Trophoblast cell (in vitro differentiated cells and primary cell): Measurements from ENCODE around the gene CCDC24. TPM values are rescaled to one million over a fixed set of nuclear protein-coding genes. Genes with fewer than 3 reads are reported as not detected.

Experiments used
- DNase-seq, 2 donors: peaks; one replicate each; pipeline ENCODE4 v3.0.0-alpha.2; 2016
- H2AFZ ChIP-seq: 2 replicates; pipeline ENCODE4 v1.6.1; 2013; ENCODE audit warnings: low read length, moderate library complexity, mild to moderate bottlenecking; ENCODE audit not compliant: insufficient read depth, poor library complexity
- H2AK5ac ChIP-seq: 2 replicates; pipeline ENCODE4 v1.6.1; 2013; ENCODE audit warnings: mild to moderate bottlenecking, low read length
- H2BK120ac ChIP-seq: 2 replicates; pipeline ENCODE4 v1.6.1; 2013; ENCODE audit warnings: low read length, mild to moderate bottlenecking, moderate library complexity; ENCODE audit not compliant: insufficient read depth, poor library complexity
- H2BK12ac ChIP-seq: 2 replicates; pipeline ENCODE4 v1.6.1; 2013; ENCODE audit warnings: mild to moderate bottlenecking, low read length, moderate library complexity
- H2BK5ac ChIP-seq: 2 replicates; pipeline ENCODE4 v1.6.1; 2013; ENCODE audit warnings: low read length, low read depth, moderate library complexity, mild to moderate bottlenecking; ENCODE audit not compliant: poor library complexity
- H3K14ac ChIP-seq: 2 replicates; pipeline ENCODE4 v1.6.1; 2013; ENCODE audit warnings: mild to moderate bottlenecking, low read length
- H3K18ac ChIP-seq: 2 replicates; pipeline ENCODE4 v1.6.1; 2013; ENCODE audit warnings: mild to moderate bottlenecking, low read length
- H3K23ac ChIP-seq: 2 replicates; pipeline ENCODE4 v1.6.1; 2013; ENCODE audit warnings: low read length
- H3K27ac ChIP-seq: 2 replicates; pipeline ENCODE4 v1.5.1; 2013; ENCODE audit warnings: low read depth, mild to moderate bottlenecking, inconsistent platforms, low read length, moderate library complexity
- H3K27me3 ChIP-seq: 2 replicates; pipeline ENCODE4 v1.6.1; 2013; ENCODE audit warnings: inconsistent platforms, mild to moderate bottlenecking, low read length, moderate library complexity; ENCODE audit not compliant: insufficient read depth
- H3K36me3 ChIP-seq, 2 experiments: 1 replicate in 1 of 2; 2 replicates in 1 of 2; pipeline ENCODE4 v1.6.1; 2013; ENCODE audit warnings: low read length in 2 of 2, mild to moderate bottlenecking in 2 of 2, moderate library complexity in 1 of 2; ENCODE audit not compliant: insufficient read depth in 2 of 2, control insufficient read depth in 1 of 2
- H3K4ac ChIP-seq: 2 replicates; pipeline ENCODE4 v1.6.1; 2013; ENCODE audit warnings: low read depth, mild to moderate bottlenecking, low read length, moderate library complexity
- H3K4me1 ChIP-seq, 2 experiments: 1 replicate in 1 of 2; 2 replicates in 1 of 2; pipeline ENCODE4 v1.6.1; 2013; ENCODE audit warnings: low read length in 2 of 2, mild to moderate bottlenecking in 2 of 2, moderate library complexity in 1 of 2; ENCODE audit not compliant: insufficient read depth in 2 of 2, control insufficient read depth in 1 of 2
- H3K4me2 ChIP-seq: 2 replicates; pipeline ENCODE4 v1.6.1; 2013; ENCODE audit warnings: inconsistent platforms, mild to moderate bottlenecking, low read length, moderate library complexity
- H3K4me3 ChIP-seq: 2 replicates; pipeline ENCODE4 v1.5.1; 2013; ENCODE audit warnings: mild to moderate bottlenecking, low read depth, low read length, inconsistent platforms
- H3K79me1 ChIP-seq: one replicate; pipeline ENCODE4 v1.6.1; 2013; ENCODE audit warnings: low read length
- H3K79me2 ChIP-seq: 2 replicates; pipeline ENCODE4 v1.6.1; 2013; ENCODE audit warnings: low read length, mild to moderate bottlenecking; ENCODE audit not compliant: control insufficient read depth, insufficient read depth, poor library complexity
- H3K9ac ChIP-seq: 2 replicates; pipeline ENCODE4 v1.6.1; 2013; ENCODE audit warnings: mild to moderate bottlenecking, low read length
- H3K9me3 ChIP-seq: 2 replicates; pipeline ENCODE4 v1.6.1; 2013; ENCODE audit warnings: low read depth, mild to moderate bottlenecking, control low read depth, inconsistent platforms, low read length; ENCODE audit not compliant: insufficient read depth
- H4K12ac ChIP-seq: 2 replicates; pipeline ENCODE4 v1.6.1; 2013; ENCODE audit warnings: low read depth, mild to moderate bottlenecking, low read length, moderate library complexity
- H4K8ac ChIP-seq: 2 replicates; pipeline ENCODE4 v1.6.1; 2013; ENCODE audit warnings: low read depth, mild to moderate bottlenecking, low read length, moderate library complexity
- H4K91ac ChIP-seq: one replicate; pipeline ENCODE4 v1.6.1; 2013; ENCODE audit warnings: low read depth, mild to moderate bottlenecking, low read length, moderate library complexity
- WGBS: extraction: QIAGEN DNeasy Blood & Tissue Kit; methylation state at CpG from one replicate; pipeline ENCODE4 v1.1.7; 2013; ENCODE audit warnings: missing lambda C conversion rate; ENCODE audit not compliant: insufficient read length, insufficient coverage; ENCODE audit errors: extremely low coverage; 5-methylcytosine and 5-hydroxymethylcytosine counted together
- polyA plus RNA-seq: library from polyadenylated mRNA; stranded (reverse); fragments of 200-250 nt; gene quantifications from 2 replicates; pipeline ENCODE4 v1.2.3, GENCODE V29; 2013

Gene CCDC24
- polyA plus RNA-seq: 2.4 TPM in 2 replicates

- Histone ChIP-seq H3K9ac (peak within 1 kb of the TSS; percentile 75), H3K4me1 (peaks cover 7 to 9% of the 10 kb centered on the region in 2 experiments), H3K79me2 (peaks cover 2% of the 10 kb centered on the region), H3K79me1 (peaks cover 9% of the 10 kb centered on the region), H3K4me3 (peak within 1 kb of the TSS; percentile 86), H3K14ac (peak within 1 kb of the TSS; percentile 42), H4K8ac (peak within 1 kb of the TSS; percentile 85), H4K91ac (peak within 1 kb of the TSS; percentile 60), H2AK5ac (no peak within 1 kb of the TSS), H3K4ac (no peak within 1 kb of the TSS), H3K23ac (no peak within 1 kb of the TSS), H3K4me2 (peak within 1 kb of the TSS; percentile 90), H3K27ac (peak within 1 kb of the TSS; percentile 3), H3K18ac (peak within 1 kb of the TSS; percentile 68), H2BK120ac (peak within 1 kb of the TSS; percentile 7), H2BK12ac (no peak within 1 kb of the TSS), H2AFZ (peak within 1 kb of the TSS; percentile 89), H3K36me3 (peaks cover 0 to 3% of the 10 kb centered on the region in 2 experiments), H3K27me3 (no peaks in the 10 kb centered on the region), H2BK5ac (peak within 1 kb of the TSS; percentile 11), H3K9me3 (peaks cover 3% of the 10 kb centered on the region), H4K12ac (peak within 1 kb of the TSS; percentile 19)
- DNase-seq: peak; percentile 82 to 90
- WGBS: no CpG with 5 or more reads among the region's 66 CpGs
Measured at GRCh38 chr1:43991476-43992231, at the start of gene CCDC24. Gene CCDC24, plus strand, starts transcription at chr1:43991599. Its CDS starts 280 bp downstream, at chr1:43991879.

- no peak overlapping the region for H3K4me2 ChIP-seq
- H4K8ac ChIP-seq: no peak overlapping the region
- H3K9me3 ChIP-seq: no peaks in the 10 kb centered on the region
- no peaks in the 10 kb centered on the region for H3K36me3 ChIP-seq
- H2BK12ac ChIP-seq: no peak overlapping the region
- H3K4ac ChIP-seq: no peak overlapping the region
- no peak overlapping the region for H2AK5ac ChIP-seq
- H3K27ac ChIP-seq: no peak overlapping the region
- H4K91ac ChIP-seq: no peak overlapping the region
- no peak for DNase-seq
- peaks cover 3 to 4% of the 10 kb centered on the region in 2 experiments for H3K4me1 ChIP-seq
- no peaks in the 10 kb centered on the region for H3K27me3 ChIP-seq
- peaks cover 10% of the 10 kb centered on the region for H3K79me2 ChIP-seq
- no peak overlapping the region for H2BK5ac ChIP-seq
- H3K79me1 ChIP-seq: peaks cover 9% of the 10 kb centered on the region
- no peak overlapping the region for H3K4me3 ChIP-seq
- no CpG with 5 or more reads among the region's 3 CpGs for WGBS
- H2AFZ ChIP-seq: no peak overlapping the region
- no peak overlapping the region for H3K18ac ChIP-seq
- H4K12ac ChIP-seq: no peak overlapping the region
- no peak overlapping the region for H3K9ac ChIP-seq
- no peak overlapping the region for H3K14ac ChIP-seq
- no peak overlapping the region for H2BK120ac ChIP-seq
- no peak overlapping the region for H3K23ac ChIP-seq
Measured at GRCh38 chr1:43942411-43942810, 49.0 kb upstream of the CCDC24 start.

GRCh38 chr1:43944860-43945259 is 46.5 kb upstream of the CCDC24 start:
- no peak overlapping the region for H4K12ac ChIP-seq

GRCh38 chr1:43945674-43946235 is 45.6 kb upstream of the CCDC24 start:
- H3K18ac ChIP-seq: no peak overlapping the region
- H2AK5ac ChIP-seq: no peak overlapping the region
- H3K4me1 ChIP-seq: peaks cover 11 to 18% of the 10 kb centered on the region in 2 experiments
- no peak overlapping the region for H3K27ac ChIP-seq
- H3K27me3 ChIP-seq: no peaks in the 10 kb centered on the region
- H2AFZ ChIP-seq: peak overlapping the region; percentile 94
- no peak overlapping the region for H3K4me3 ChIP-seq
- H3K9me3 ChIP-seq: no peaks in the 10 kb centered on the region
- H4K8ac ChIP-seq: no peak overlapping the region
- H3K4ac ChIP-seq: no peak overlapping the region
- H3K79me1 ChIP-seq: peaks cover 9% of the 10 kb centered on the region
- peaks cover 10% of the 10 kb centered on the region for H3K79me2 ChIP-seq
- DNase-seq: no peak
- H2BK120ac ChIP-seq: no peak overlapping the region
- no CpG with 5 or more reads among the region's 3 CpGs for WGBS
- no peak overlapping the region for H3K23ac ChIP-seq
- peak overlapping the region; percentile 88 for H3K4me2 ChIP-seq
- no peak overlapping the region for H3K14ac ChIP-seq
- no peak overlapping the region for H3K9ac ChIP-seq
- no peak overlapping the region for H2BK12ac ChIP-seq
- no peak overlapping the region for H4K91ac ChIP-seq
- peaks cover 6 to 7% of the 10 kb centered on the region in 2 experiments for H3K36me3 ChIP-seq
- H4K12ac ChIP-seq: no peak overlapping the region
- H2BK5ac ChIP-seq: no peak overlapping the region

More at GRCh38 chr1:43944860-43945259, 46.5 kb upstream of the CCDC24 start:
- Histone ChIP-seq H3K4me2 (no peak overlapping the region), H2AK5ac (no peak overlapping the region), H3K4ac (no peak overlapping the region), H3K14ac (no peak overlapping the region), H3K23ac (no peak overlapping the region), H3K9me3 (no peaks in the 10 kb centered on the region), H3K79me1 (peaks cover 9% of the 10 kb centered on the region), H3K18ac (no peak overlapping the region), H2BK120ac (no peak overlapping the region), H3K36me3 (peaks cover 5% of the 10 kb centered on the region in 2 experiments), H2BK12ac (no peak overlapping the region), H3K9ac (no peak overlapping the region), H3K4me3 (no peak overlapping the region), H2AFZ (no peak overlapping the region), H3K4me1 (peaks cover 11 to 18% of the 10 kb centered on the region in 2 experiments), H4K91ac (no peak overlapping the region), H4K8ac (no peak overlapping the region), H3K27me3 (no peaks in the 10 kb centered on the region), H3K79me2 (peaks cover 10% of the 10 kb centered on the region), H3K27ac (no peak overlapping the region), H2BK5ac (no peak overlapping the region)
- no peak for DNase-seq
- WGBS: no CpG with 5 or more reads among the region's 1 CpG
